HL-60 (cell line): ENCODE results near the gene JAKMIP1.

Experiments used
- CTCF ChIP-seq: IDR thresholded peaks from one replicate; pipeline ENCODE4 v1.5.1; 2011; ENCODE audit warnings: low read length, control low read depth, inconsistent platforms; ENCODE audit not compliant: insufficient read depth
- REST ChIP-seq: IDR thresholded peaks from 2 replicates; pipeline ENCODE4 v1.6.1; 2012; ENCODE audit warnings: low read depth; ENCODE audit not compliant: insufficient replicate concordance

- no peak for TF ChIP-seq CTCF
- no peak for TF ChIP-seq REST
Observed at GRCh38 chr4:6105311-6105911, 94.9 kb downstream of the JAKMIP1 start.
